Endothelial cell of umbilical vein (primary cell): Measurements from ENCODE around the gene DGKH. TPM values are rescaled to one million over a fixed set of nuclear protein-coding genes. Genes with fewer than 3 reads are reported as not detected.

Experiments
- BruUV-seq: library from RNA; stranded (reverse); fragments of 400-500 nt; replicated peaks from 2 replicates; lab custom pipeline; 2021; lab: Mats Ljungman, UMichigan
- CTCF ChIA-PET: fragments of 300-600, 350-600 bp; sonication (Branson Sonifier 250); formaldehyde crosslinking; loops from one replicate; lab custom pipeline; 2021; ENCODE audit warnings: antibody characterized with exemption, inconsistent platforms; lab: Charles Lee
- POLR2A ChIA-PET: fragments of 300-600, 350-600 bp; sonication (Branson Sonifier 250); formaldehyde crosslinking; loops from one replicate; lab custom pipeline; 2021; ENCODE audit warnings: antibody characterized with exemption, inconsistent platforms; lab: Charles Lee
- DNase-seq: peaks from one replicate; pipeline ENCODE4 v3.0.0-alpha.2; 2011; ENCODE audit warnings: low read depth, low spot score
- FAIRE-seq: peaks from 2 replicates; lab custom pipeline; 2011; peaks lifted over from hg19 to GRCh38; lab: Jason Lieb, UNC
- H2AFZ ChIP-seq: 2 replicates; pipeline ENCODE4 v1.6.0; 2012; ENCODE audit warnings: low read depth, low read length, control low read depth, inconsistent platforms
- H3K27ac ChIP-seq: 2 replicates; pipeline ENCODE4 v1.5.1; 2011; ENCODE audit warnings: low read depth, mild to moderate bottlenecking, control low read depth, low read length, moderate library complexity; ENCODE audit not compliant: insufficient read depth
- H3K27me3 ChIP-seq, 2 experiments: 2 replicates each; pipeline versions ENCODE4 v1.6.0 to v1.6.1; 2011; ENCODE audit warnings: low read length in 2 of 2, mixed read lengths in 1 of 2; ENCODE audit not compliant: control insufficient read depth in 2 of 2, insufficient read depth in 2 of 2
- H3K36me3 ChIP-seq, 2 experiments: 2 replicates in 1 of 2; 3 replicates in 1 of 2; pipeline ENCODE4 v1.5.1; 2011; ENCODE audit warnings: low read length in 2 of 2, mild to moderate bottlenecking in 1 of 2, moderate library complexity in 1 of 2; ENCODE audit not compliant: control insufficient read depth in 2 of 2, insufficient read depth in 2 of 2; ENCODE audit errors: extremely low read depth in 1 of 2
- H3K4me1 ChIP-seq: 3 replicates; pipeline ENCODE4 v1.5.1; 2011; ENCODE audit warnings: mild to moderate bottlenecking, low read length; ENCODE audit not compliant: control insufficient read depth, insufficient read depth; ENCODE audit errors: extremely low read depth
- H3K4me2 ChIP-seq: 2 replicates; pipeline ENCODE4 v1.6.1; 2011; ENCODE audit warnings: low read length, control low read depth, mixed read lengths; ENCODE audit not compliant: insufficient read depth
- H3K4me3 ChIP-seq, 3 experiments: fragments of 200-600 bp in 1 of 3; sonication (generic), shearing (Covaris generic) in 1 of 3; replicated peaks in 1 of 3; 2 replicates each; pipeline ENCODE4 v1.5.1; 2011 to 2016; ENCODE audit warnings: control low read depth in 3 of 3, low read length in 3 of 3, mild to moderate bottlenecking in 2 of 3, inconsistent platforms in 1 of 3, low read depth in 1 of 3, moderate library complexity in 1 of 3; ENCODE audit not compliant: insufficient read depth in 1 of 3
- H3K79me2 ChIP-seq: 2 replicates; pipeline ENCODE4 v1.6.0; 2012; ENCODE audit warnings: low read length, inconsistent platforms; ENCODE audit not compliant: control insufficient read depth, insufficient read depth
- H3K9ac ChIP-seq: replicated peaks from 2 replicates; pipeline ENCODE3; 2011; ENCODE audit warnings: low read length, control low read depth; ENCODE audit not compliant: insufficient read depth; ENCODE audit errors: extremely low read depth
- H3K9me1 ChIP-seq: replicated peaks from 3 replicates; pipeline ENCODE4 v1.6.0; 2011; ENCODE audit warnings: mild to moderate bottlenecking, low read length; ENCODE audit not compliant: control insufficient read depth, insufficient read depth; ENCODE audit errors: extremely low read depth
- H3K9me3 ChIP-seq: replicated peaks from 2 replicates; pipeline ENCODE4 v1.5.1; 2012; ENCODE audit warnings: low read length, inconsistent platforms; ENCODE audit not compliant: control insufficient read depth, insufficient read depth
- H4K20me1 ChIP-seq: replicated peaks from 2 replicates; pipeline ENCODE3; 2011; ENCODE audit warnings: mild to moderate bottlenecking, low read length; ENCODE audit not compliant: control insufficient read depth, insufficient read depth; ENCODE audit errors: extremely low read depth
- CTCF ChIP-seq, 2 donors: IDR thresholded peaks; 1 replicate in 1 of 2; 2 replicates in 1 of 2; pipeline ENCODE4 v1.5.1; 2011; ENCODE audit warnings: low read length in 2 of 2, mild to moderate bottlenecking in 2 of 2, moderate library complexity in 2 of 2, control low read depth in 1 of 2, inconsistent platforms in 1 of 2, low read depth in 1 of 2; ENCODE audit not compliant: insufficient read depth in 1 of 2; ENCODE audit errors: extremely low read depth in 1 of 2
- EZH2 ChIP-seq: IDR thresholded peaks from 2 replicates; pipeline ENCODE4 v1.6.1; 2012; ENCODE audit warnings: borderline replicate concordance, low read depth, mild to moderate bottlenecking, moderate library complexity, low read length, inconsistent platforms; ENCODE audit not compliant: severe bottlenecking
- FOS ChIP-seq: IDR thresholded peaks from 2 replicates; pipeline ENCODE4 v1.6.1; 2011; ENCODE audit warnings: mild to moderate bottlenecking, low read length, moderate library complexity, borderline replicate concordance; ENCODE audit not compliant: insufficient read depth
- GATA2 ChIP-seq: IDR thresholded peaks from 2 replicates; pipeline ENCODE4 v1.7.0; 2011; ENCODE audit warnings: low read depth, mild to moderate bottlenecking, moderate library complexity, mixed read lengths, low read length; ENCODE audit not compliant: insufficient read length, insufficient read depth
- JUN ChIP-seq: IDR thresholded peaks from 2 replicates; pipeline ENCODE4 v1.6.1; 2011; ENCODE audit warnings: borderline replicate concordance, low read depth; ENCODE audit not compliant: insufficient read length, insufficient read depth
- MAX ChIP-seq: IDR thresholded peaks from 2 replicates; pipeline ENCODE4 v1.6.1; 2011; ENCODE audit not compliant: insufficient read depth, insufficient read length
- MYC ChIP-seq: IDR thresholded peaks from one replicate; pipeline ENCODE4 v1.6.1; 2011; ENCODE audit warnings: mild to moderate bottlenecking, low read depth, low read length
- POLR2A ChIP-seq: IDR thresholded peaks from 2 replicates; pipeline ENCODE4 v1.6.1; 2012; ENCODE audit warnings: low read depth, mild to moderate bottlenecking, control low read depth, low read length
- POLR2AphosphoS5 ChIP-seq: IDR thresholded peaks from 2 replicates; pipeline ENCODE4 v1.6.1; 2012; ENCODE audit warnings: low read depth, mild to moderate bottlenecking, control low read depth, low read length, moderate library complexity; ENCODE audit not compliant: insufficient read depth
- dilution Hi-C: fragments of 300-500 bp; cut with MboI; formaldehyde crosslinking; loops from one replicate; pipeline ENCODE4 v1.15.0; 2019; ENCODE audit warnings: low sequenced_read_pairs; ENCODE audit not compliant: extremely low pct_ligation_motif_present
- intact Hi-C: fragments of 100-400 bp; cut with micrococcal nuclease; formaldehyde crosslinking; loops from one replicate; pipeline ENCODE4 v1.10.0; 2022
- polyA plus RNA-seq, 4 experiments: library from polyadenylated mRNA; depleted of rRNA in 3 of 4; stranded (reverse) in 3 of 4; unstranded in 1 of 4; fragments of >200 nt; gene quantifications; 2 replicates each; pipeline versions ENCODE4 v1.2.1 to v1.2.3, GENCODE V29; 2011 to 2012; ENCODE audit warnings: missing spikeins in 1 of 4
- total RNA-seq: library from RNA; stranded (reverse); gene quantifications from 2 replicates; pipeline ENCODE4 v1.2.3, GENCODE V29; 2021

DGKH gene
- total and polyA plus RNA-seq, 2 donors (not counting 3 experiments of a cell fraction or from before 2014, with no cell fraction given) = 4.1 to 30.1 TPM

- no peak overlapping the region for H3K4me3 ChIP-seq
- DNase-seq (no peak), FAIRE-seq (no peak)
- H3K27me3 ChIP-seq = no peaks in the 10 kb centered on the region
- peaks cover 1 to 4% of the 10 kb centered on the region in 2 experiments for H3K36me3 ChIP-seq
- peaks cover 57% of the 10 kb centered on the region for H3K79me2 ChIP-seq
- no peak overlapping the region for H3K27ac ChIP-seq
- peaks cover 2% of the 10 kb centered on the region for H4K20me1 ChIP-seq
- no peak overlapping the region for H3K4me2 ChIP-seq
- no peaks in the 10 kb centered on the region for H3K9me1 ChIP-seq
- POLR2A ChIA-PET = no interaction called here
- H3K9me3 ChIP-seq = no peaks in the 10 kb centered on the region
- H2AFZ ChIP-seq = no peak overlapping the region
- dilution Hi-C loops = no loop called here
- TF ChIP-seq MAX (no peak), GATA2 (no peak), EZH2 (no peak), CTCF (IDR thresholded peaks at IDR 0.05; ENCODE audit: extremely low read depth in 1 of 2, insufficient read depth in 1 of 2, low read depth in 1 of 2, low read length in 2 of 2) (no peak), POLR2A (no peak), JUN (no peak), MYC (no peak), POLR2AphosphoS5 (no peak), FOS (no peak)
- intact Hi-C loops = no loop called here
- H3K4me1 ChIP-seq = no peaks in the 10 kb centered on the region
- no TSS peak for BruUV-seq
- CTCF ChIA-PET = interaction anchor here (0.8 kb wide), 1 partner anchor 382 kb away, joined by 3 read pairs; no protein-coding TSS in a partner anchor
- H3K9ac ChIP-seq = no peak overlapping the region
Observed at GRCh38 chr13:42056583-42056982, 8.1 kb downstream of the DGKH start.
